ENCODE measurements around the gene UBE2K. TPM values are rescaled to one million over a fixed set of nuclear protein-coding genes. Genes with fewer than 3 reads are reported as not detected.
"Not testable (repeated sequence)": the region's sequence is repeated elsewhere in the genome, so short reads cannot be mapped to it uniquely, and the experiment has no call there.

Gene UBE2K
- total RNA-seq, 2 experiments from 2014 or later: 35.9 to 41.3 TPM

DNA sequence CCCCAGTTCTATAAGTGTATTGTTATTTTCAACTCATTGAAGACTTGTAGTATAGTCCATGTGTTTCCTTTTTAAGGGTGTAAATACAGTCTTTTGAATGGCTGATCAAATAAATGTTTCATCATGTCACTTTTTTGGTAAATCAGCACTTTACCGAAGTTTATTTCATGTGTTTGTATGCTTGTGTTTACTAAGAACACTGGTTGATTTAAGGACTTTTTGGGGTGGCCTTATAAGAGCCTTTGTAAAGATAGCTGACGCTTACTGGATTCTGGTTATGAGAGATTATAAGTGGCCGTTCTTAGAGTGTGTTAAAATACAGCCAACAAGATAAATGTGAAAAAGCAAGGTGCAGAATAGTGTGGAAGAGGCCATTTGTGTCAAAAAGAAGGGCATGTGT is 2.6 kb downstream of the UBE2K start:
- intact Hi-C loops (cut with DNase I, micrococcal nuclease): loop anchor here in 1 of 2 experiments (2.0 kb wide), 1 partner anchor 354 kb away; no protein-coding TSS in a partner anchor
- no peaks in the 10 kb centered on the region for H3K9me3 ChIP-seq (ENCODE audit: control insufficient read depth in 1 of 2, insufficient read depth in 1 of 2, low read length in 2 of 2)
- TF ChIP-seq, protein P1, sequence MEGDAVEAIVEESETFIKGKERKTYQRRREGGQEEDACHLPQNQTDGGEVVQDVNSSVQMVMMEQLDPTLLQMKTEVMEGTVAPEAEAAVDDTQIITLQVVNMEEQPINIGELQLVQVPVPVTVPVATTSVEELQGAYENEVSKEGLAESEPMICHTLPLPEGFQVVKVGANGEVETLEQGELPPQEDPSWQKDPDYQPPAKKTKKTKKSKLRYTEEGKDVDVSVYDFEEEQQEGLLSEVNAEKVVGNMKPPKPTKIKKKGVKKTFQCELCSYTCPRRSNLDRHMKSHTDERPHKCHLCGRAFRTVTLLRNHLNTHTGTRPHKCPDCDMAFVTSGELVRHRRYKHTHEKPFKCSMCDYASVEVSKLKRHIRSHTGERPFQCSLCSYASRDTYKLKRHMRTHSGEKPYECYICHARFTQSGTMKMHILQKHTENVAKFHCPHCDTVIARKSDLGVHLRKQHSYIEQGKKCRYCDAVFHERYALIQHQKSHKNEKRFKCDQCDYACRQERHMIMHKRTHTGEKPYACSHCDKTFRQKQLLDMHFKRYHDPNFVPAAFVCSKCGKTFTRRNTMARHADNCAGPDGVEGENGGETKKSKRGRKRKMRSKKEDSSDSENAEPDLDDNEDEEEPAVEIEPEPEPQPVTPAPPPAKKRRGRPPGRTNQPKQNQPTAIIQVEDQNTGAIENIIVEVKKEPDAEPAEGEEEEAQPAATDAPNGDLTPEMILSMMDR (IDR thresholded peaks at IDR 0.05): no peak
- peak overlapping the region; percentile 96 for H3K4me3 Mint-ChIP-seq
- no peaks in the 10 kb centered on the region for H3K27me3 Mint-ChIP-seq
- no peak for DNase-seq
- H3K27me3 ChIP-seq (ENCODE audit: control insufficient read depth in 1 of 2, insufficient read depth in 2 of 2, low read length in 2 of 2): no peaks in the 10 kb centered on the region
- H3K36me3 ChIP-seq (ENCODE audit: insufficient read depth, low read length): peaks cover 10% of the 10 kb centered on the region
- ChIA-PET POLR2A (interaction anchor here (1.1 to 1.3 kb wide), 2 partner anchors 8 to 278 kb away, joined by 3 to 4 read pairs; no protein-coding TSS in a partner anchor), CTCF (interaction anchor here (0.5 kb wide), 1 partner anchor 8 kb away, joined by 3 read pairs; no protein-coding TSS in a partner anchor)
- peak overlapping the region; percentile 99 for H3K4me3 ChIP-seq (ENCODE audit: low read length)
- H3K9me3 Mint-ChIP-seq: no peaks in the 10 kb centered on the region
- H3K36me3 Mint-ChIP-seq (ENCODE audit: low read depth): peaks cover 34% of the 10 kb centered on the region
- peak overlapping the region; percentile 91 for H3K27ac Mint-ChIP-seq
- H3K4me1 Mint-ChIP-seq (ENCODE audit: low read depth): peaks cover 60% of the 10 kb centered on the region
- no peak for ATAC-seq (ENCODE audit: poor library complexity)
- peaks cover 17% of the 10 kb centered on the region for H3K4me1 ChIP-seq (ENCODE audit: insufficient read depth, low read length)
- H3K27ac ChIP-seq (ENCODE audit: low read depth in 1 of 2, low read length in 2 of 2): peak overlapping the region in 1 of 2 donors; percentile 7

DNA sequence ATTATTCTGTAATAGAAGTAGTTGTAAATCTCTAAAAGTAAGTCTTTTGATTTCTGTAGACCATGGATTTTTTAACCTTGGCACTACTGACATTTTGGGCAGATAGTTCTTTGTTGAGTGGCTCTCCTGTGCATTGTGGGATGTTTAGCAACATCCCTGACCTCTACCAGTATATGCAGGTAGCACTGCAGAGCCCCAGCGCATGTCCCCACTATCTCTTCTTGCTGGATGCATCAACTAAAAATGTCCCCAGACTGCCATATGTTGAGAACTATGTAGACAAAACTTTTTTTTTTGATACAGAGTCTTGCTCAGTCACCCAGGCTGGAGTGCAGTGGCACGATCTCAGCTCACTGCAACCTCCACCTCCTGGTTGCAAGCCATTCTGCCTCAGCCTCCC is 4.8 kb downstream of the UBE2K start:
- H3K4me3 ChIP-seq (ENCODE audit: low read length): no peak overlapping the region
- peaks cover 55% of the 10 kb centered on the region for H3K4me1 Mint-ChIP-seq (ENCODE audit: low read depth)
- no peaks in the 10 kb centered on the region for H3K27me3 ChIP-seq (ENCODE audit: control insufficient read depth in 1 of 2, insufficient read depth in 2 of 2, low read length in 2 of 2)
- H3K4me1 ChIP-seq (ENCODE audit: insufficient read depth, low read length): peaks cover 11% of the 10 kb centered on the region
- H3K36me3 ChIP-seq (ENCODE audit: insufficient read depth, low read length): peaks cover 10% of the 10 kb centered on the region
- no peak overlapping the region for H3K4me3 Mint-ChIP-seq
- intact Hi-C loops (cut with DNase I, micrococcal nuclease): no loop called here
- no peaks in the 10 kb centered on the region for H3K27me3 Mint-ChIP-seq
- ATAC-seq (ENCODE audit: poor library complexity) (no peak), DNase-seq (no peak)
- no peak overlapping the region for H3K27ac ChIP-seq (ENCODE audit: low read depth in 1 of 2, low read length in 2 of 2)
- peaks cover 29% of the 10 kb centered on the region for H3K36me3 Mint-ChIP-seq (ENCODE audit: low read depth)
- H3K27ac Mint-ChIP-seq: peak overlapping the region; percentile 33
- no peaks in the 10 kb centered on the region for H3K9me3 Mint-ChIP-seq
- ChIA-PET POLR2A (no interaction called here), CTCF (interaction anchor here (0.7 kb wide), 2 partner anchors 115 to 263 kb away, joined by 4 to 6 read pairs; no protein-coding TSS in a partner anchor)
- TF ChIP-seq, protein P1 (IDR thresholded peaks at IDR 0.05): no peak
- no peaks in the 10 kb centered on the region for H3K9me3 ChIP-seq (ENCODE audit: control insufficient read depth in 1 of 2, insufficient read depth in 1 of 2, low read length in 2 of 2)

DNA sequence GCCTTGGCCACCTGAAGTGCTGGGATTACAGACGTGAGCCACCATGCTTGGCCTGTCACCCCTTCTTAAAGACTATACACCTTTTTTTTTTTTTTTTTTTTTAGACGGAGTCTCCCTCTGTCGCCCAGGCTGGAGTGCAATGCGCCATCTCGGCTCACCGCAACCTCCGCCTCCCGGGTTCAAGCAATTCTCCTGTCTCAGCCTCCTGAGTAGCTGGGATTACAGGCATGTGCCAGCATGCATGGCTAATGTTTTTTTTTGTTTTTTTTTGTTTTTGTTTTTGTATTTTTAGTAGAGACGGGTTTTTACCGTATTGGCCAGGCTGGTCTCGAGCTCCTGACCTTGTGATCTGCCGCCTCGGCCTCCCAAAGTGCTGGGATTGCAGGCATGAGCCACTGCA is 6.9 kb downstream of the UBE2K start:
- H3K27me3 ChIP-seq (ENCODE audit: control insufficient read depth in 1 of 2, insufficient read depth in 2 of 2, low read length in 2 of 2); ATAC-seq (ENCODE audit: poor library complexity); intact Hi-C loops (cut with DNase I, micrococcal nuclease); H3K36me3 ChIP-seq (ENCODE audit: insufficient read depth, low read length); DNase-seq; H3K27ac ChIP-seq (ENCODE audit: low read depth in 1 of 2, low read length in 2 of 2); H3K9me3 Mint-ChIP-seq; H3K27me3 Mint-ChIP-seq; H3K4me3 ChIP-seq (ENCODE audit: low read length); H3K9me3 ChIP-seq (ENCODE audit: control insufficient read depth in 1 of 2, insufficient read depth in 1 of 2, low read length in 2 of 2); H3K4me3 Mint-ChIP-seq; H3K27ac Mint-ChIP-seq: not testable (repeated sequence)
- H3K4me1 ChIP-seq (ENCODE audit: insufficient read depth, low read length): peaks cover 11% of the 10 kb centered on the region
- H3K36me3 Mint-ChIP-seq (ENCODE audit: low read depth): peaks cover 25% of the 10 kb centered on the region
- ChIA-PET POLR2A (interaction anchor here (0.7 kb wide), 1 partner anchor 129 kb away, joined by 4 read pairs; no protein-coding TSS in a partner anchor), CTCF (interaction anchor here (0.7 kb wide), 2 partner anchors 318 to 603 kb away, joined by 3 to 4 read pairs; no protein-coding TSS in a partner anchor)
- H3K4me1 Mint-ChIP-seq (ENCODE audit: low read depth): peaks cover 55% of the 10 kb centered on the region

DNA sequence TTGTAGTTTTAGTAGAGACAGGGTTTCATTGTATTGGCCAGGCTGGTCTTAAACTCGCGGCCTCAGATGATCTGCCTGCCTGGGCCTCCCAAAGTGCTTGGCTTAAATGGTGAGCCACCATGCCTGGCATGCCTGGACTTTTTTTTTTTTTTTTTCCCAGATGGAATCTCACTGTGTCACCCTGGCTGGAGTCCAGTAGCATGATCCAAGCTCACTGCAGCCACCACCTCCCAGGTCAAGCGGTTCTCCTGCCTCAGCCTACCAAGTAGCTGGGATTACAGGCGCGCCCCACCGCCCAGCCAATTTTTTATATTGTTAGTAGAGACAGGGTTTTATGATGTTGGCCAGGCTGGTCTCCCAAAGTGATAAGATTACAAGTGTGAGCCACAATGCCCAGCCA is 8.4 kb downstream of the UBE2K start:
- peaks cover 54% of the 10 kb centered on the region for H3K4me1 Mint-ChIP-seq (ENCODE audit: low read depth)
- no peak for ATAC-seq (ENCODE audit: poor library complexity)
- H3K27ac Mint-ChIP-seq: peak overlapping the region; percentile 3
- no peaks in the 10 kb centered on the region for H3K27me3 Mint-ChIP-seq
- Histone ChIP-seq H3K27me3 (ENCODE audit: control insufficient read depth in 1 of 2, insufficient read depth in 2 of 2, low read length in 2 of 2) (no peaks in the 10 kb centered on the region), H3K9me3 (ENCODE audit: control insufficient read depth in 1 of 2, insufficient read depth in 1 of 2, low read length in 2 of 2) (no peaks in the 10 kb centered on the region), H3K4me1 (ENCODE audit: insufficient read depth, low read length) (peaks cover 11% of the 10 kb centered on the region), H3K27ac (ENCODE audit: low read depth in 1 of 2, low read length in 2 of 2) (no peak overlapping the region), H3K4me3 (ENCODE audit: low read length) (no peak overlapping the region), H3K36me3 (ENCODE audit: insufficient read depth, low read length) (peaks cover 10% of the 10 kb centered on the region)
- H3K36me3 Mint-ChIP-seq (ENCODE audit: low read depth): peaks cover 21% of the 10 kb centered on the region
- H3K4me3 Mint-ChIP-seq: no peak overlapping the region
- CTCF ChIA-PET: no interaction called here
- DNase-seq: no peak
- TF ChIP-seq, protein P1 (IDR thresholded peaks at IDR 0.05): no peak
- no peaks in the 10 kb centered on the region for H3K9me3 Mint-ChIP-seq
- intact Hi-C loops (cut with DNase I, micrococcal nuclease): no loop called here
- POLR2A ChIA-PET: interaction anchor here (0.6 kb wide), 1 partner anchor 73 kb away, joined by 3 read pairs; no protein-coding TSS in a partner anchor

Data from CD4-positive, alpha-beta T cell (primary cell).